Sigmoid colon (tissue), 7 donors: ENCODE data around the gene TRMT61A. TPM values are rescaled to one million over a fixed set of nuclear protein-coding genes. Genes with fewer than 3 reads are reported as not detected.

Experiments used
- DNase-seq: peaks from one replicate; pipeline ENCODE4 v3.0.0-alpha.2; 2019
- H3K27ac ChIP-seq, 4 donors: fragments of 200-600 bp; sonication (generic); one replicate each; pipeline ENCODE4 v1.5.1; 2016 to 2019; ENCODE audit warnings: mild to moderate bottlenecking in 1 of 4
- H3K27me3 ChIP-seq, 3 donors: fragments of 200-600 bp; sonication (generic); one replicate each; pipeline ENCODE4 v1.5.1; 2019; ENCODE audit warnings: mild to moderate bottlenecking in 1 of 3
- H3K36me3 ChIP-seq, 4 donors: fragments of 200-600 bp; sonication (generic); one replicate each; pipeline ENCODE4 v1.5.1; 2016 to 2019
- H3K4me1 ChIP-seq, 4 donors: fragments of 200-600 bp; sonication (generic); one replicate each; pipeline ENCODE4 v1.5.1; 2017 to 2019
- H3K4me3 ChIP-seq, 4 donors: fragments of 200-600 bp; sonication (generic); one replicate each; pipeline ENCODE4 v1.5.1; 2017 to 2019; ENCODE audit warnings: mild to moderate bottlenecking in 2 of 4, moderate library complexity in 1 of 4
- H3K9me3 ChIP-seq, 4 donors: fragments of 200-600 bp in 3 of 4; sonication (generic) in 3 of 4; one replicate each; pipeline versions ENCODE4 v1.5.1 to v1.6.1; 2013 to 2019
- CTCF ChIP-seq, 4 experiments: fragments of 450-650 bp in 3 of 4; fragments of 200-600 bp in 1 of 4; IDR thresholded peaks; one replicate each; pipeline ENCODE4 v1.5.1; 2016 to 2019; ENCODE audit warnings: antibody characterized with exemption in 4 of 4, mild to moderate bottlenecking in 3 of 4, moderate library complexity in 2 of 4
- EP300 ChIP-seq, 4 donors: sonication (generic); formaldehyde crosslinking; IDR thresholded peaks; one replicate each; pipeline ENCODE4 v1.6.1; 2017; ENCODE audit warnings: antibody characterized with exemption in 4 of 4
- POLR2A ChIP-seq, 2 donors: fragments of 450-650 bp; IDR thresholded peaks; one replicate each; pipeline ENCODE4 v1.6.1; 2016; ENCODE audit warnings: antibody characterized with exemption in 2 of 2, mild to moderate bottlenecking in 2 of 2, moderate library complexity in 2 of 2
- POLR2AphosphoS5 ChIP-seq, 4 donors: sonication (generic); formaldehyde crosslinking; IDR thresholded peaks; one replicate each; pipeline ENCODE4 v1.6.1; 2017; ENCODE audit warnings: antibody characterized with exemption in 4 of 4
- WGBS, 2 donors: extraction: QIAGEN DNeasy Blood & Tissue Kit; methylation state at CpG; one replicate each; pipeline ENCODE4 v1.1.7; 2013; 5-methylcytosine and 5-hydroxymethylcytosine counted together
- intact Hi-C: fragments of 100-400 bp; cut with DNase I; formaldehyde crosslinking; loops from one replicate; pipeline ENCODE4 v1.15.1; 2023
- polyA plus RNA-seq, 3 donors: library from polyadenylated mRNA; stranded (reverse); fragments of 200-250 nt; gene quantifications; one replicate each; pipeline ENCODE4 v1.2.3, GENCODE V29; 2013
- total RNA-seq, 4 donors: library from RNA; depleted of rRNA; stranded (reverse); fragments of >200 nt; gene quantifications; one replicate each; pipeline ENCODE4 v1.1.0, GENCODE V29; 2016
- donor health status: healthy with polysubstance abuse.
- donor health status: Bipolar disorder and iron deficiency.
- donor health status: healthy.

The TRMT61A gene
- total and polyA plus RNA-seq, 7 donors = 4.2 to 27.2 (median 20.2) TPM

GRCh38 chr14:103492156-103492925 lies 36.7 kb upstream of the TRMT61A start:
- DNase-seq = no peak
- H3K9me3 ChIP-seq = no peaks in the 10 kb centered on the region
- peaks cover 12 to 100% (median 30%) of the 10 kb centered on the region in 4 donors for H3K36me3 ChIP-seq
- H3K4me3 ChIP-seq = no peak overlapping the region
- 90 to 93% methylated on average over 6 of the region's 6 CpGs for WGBS, 2 donors
- intact Hi-C loops = loop anchor here (10.0 kb wide), 1 partner anchor 158 kb away; the partner anchor contains the start of gene EIF5
- peak overlapping the region in 1 of 4 donors; percentile 50 for H3K27ac ChIP-seq
- no peaks in the 10 kb centered on the region for H3K4me1 ChIP-seq
- TF ChIP-seq POLR2A (IDR thresholded peaks at IDR 0.05) (no peak), CTCF (IDR thresholded peaks at IDR 0.05) (no peak), EP300 (IDR thresholded peaks at IDR 0.05) (no peak), POLR2AphosphoS5 (IDR thresholded peaks at IDR 0.05) (no peak)
- H3K27me3 ChIP-seq = no peaks in the 10 kb centered on the region

GRCh38 chr14:103495854-103496253 lies 33.1 kb upstream of the TRMT61A start:
- TF ChIP-seq POLR2A (IDR thresholded peaks at IDR 0.05) (no peak), EP300 (IDR thresholded peaks at IDR 0.05) (no peak), POLR2AphosphoS5 (IDR thresholded peaks at IDR 0.05) (no peak), CTCF (IDR thresholded peaks at IDR 0.05) (no peak)
- DNase-seq = no peak
- intact Hi-C loops = loop anchor here (10.0 kb wide), 1 partner anchor 161 kb away; the partner anchor contains the start of gene EIF5
- H3K27me3 ChIP-seq = no peaks in the 10 kb centered on the region
- 84 to 90% methylated on average over 2 of the region's 2 CpGs for WGBS, 2 donors
- H3K4me1 ChIP-seq = peaks cover 0 to 8% (median 3%) of the 10 kb centered on the region in 4 donors
- H3K9me3 ChIP-seq = no peaks in the 10 kb centered on the region
- no peak overlapping the region for H3K27ac ChIP-seq
- no peak overlapping the region for H3K4me3 ChIP-seq
- H3K36me3 ChIP-seq = peaks cover 8 to 85% (median 26%) of the 10 kb centered on the region in 4 donors

GRCh38 chr14:103496776-103497175 lies 32.2 kb upstream of the TRMT61A start:
- DNase-seq = no peak
- no peak for TF ChIP-seq EP300 (IDR thresholded peaks at IDR 0.05)
- no peak for TF ChIP-seq POLR2A (IDR thresholded peaks at IDR 0.05)
- TF ChIP-seq POLR2AphosphoS5 (IDR thresholded peaks at IDR 0.05) = no peak
- no peak for TF ChIP-seq CTCF (IDR thresholded peaks at IDR 0.05)
- Histone ChIP-seq H3K4me3 (no peak overlapping the region), H3K27me3 (no peaks in the 10 kb centered on the region), H3K4me1 (peaks cover 0 to 8% (median 3%) of the 10 kb centered on the region in 4 donors), H3K9me3 (no peaks in the 10 kb centered on the region), H3K36me3 (peaks cover 8 to 85% (median 28%) of the 10 kb centered on the region in 4 donors), H3K27ac (no peak overlapping the region)
- intact Hi-C loops = loop anchor here (10.0 kb wide), 1 partner anchor 162 kb away; the partner anchor contains the start of gene EIF5
- 0 to 44% methylated on average over 1 of the region's 1 CpG for WGBS, 2 donors

GRCh38 chr14:103499709-103500108 lies 29.3 kb upstream of the TRMT61A start:
- Histone ChIP-seq H3K9me3 (no peaks in the 10 kb centered on the region), H3K36me3 (peaks cover 10 to 85% (median 49%) of the 10 kb centered on the region in 4 donors), H3K27ac (no peak overlapping the region), H3K4me3 (no peak overlapping the region), H3K4me1 (peaks cover 0 to 8% (median 3%) of the 10 kb centered on the region in 4 donors), H3K27me3 (no peaks in the 10 kb centered on the region)
- 68 to 78% methylated on average over 10 of the region's 10 CpGs for WGBS, 2 donors
- no peak for DNase-seq
- intact Hi-C loops = loop anchor here (1.0 to 10.0 kb wide), 2 partner anchors 46 to 165 kb away; partner anchors contain the start of gene EIF5
- TF ChIP-seq POLR2A (IDR thresholded peaks at IDR 0.05) (no peak), CTCF (IDR thresholded peaks at IDR 0.05) (no peak), EP300 (IDR thresholded peaks at IDR 0.05) (no peak), POLR2AphosphoS5 (IDR thresholded peaks at IDR 0.05) (no peak)
